ENCODE measurements around the gene MED27.

DNA sequence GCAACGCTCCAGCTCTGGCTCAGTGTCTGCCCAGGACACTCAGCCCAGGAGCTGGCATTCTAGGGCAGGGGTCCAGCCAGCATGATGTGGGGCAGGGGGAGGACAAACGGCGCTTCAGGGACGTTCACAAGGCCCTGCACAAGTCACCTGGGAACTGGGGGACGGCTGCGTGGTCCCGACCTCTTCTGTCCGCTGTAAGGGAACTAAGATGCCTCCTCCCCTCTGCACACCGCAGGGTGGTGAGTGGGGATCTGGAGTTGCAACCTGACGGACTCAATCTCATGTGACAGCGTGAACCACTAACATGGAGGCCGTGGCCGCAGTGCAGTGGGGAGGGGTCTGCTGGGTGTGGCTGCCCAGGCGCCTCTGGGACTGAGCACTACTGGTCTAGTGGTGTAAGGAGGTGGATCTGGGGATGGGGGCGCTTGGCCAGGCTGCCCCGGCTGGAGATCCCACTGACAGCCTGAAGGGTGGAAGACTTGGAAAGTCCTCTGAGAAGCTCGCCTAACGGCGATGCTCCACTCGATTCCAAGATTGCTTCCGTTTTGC is 251.8 kb downstream of the MED27 start:
- TF ChIP-seq EZH2 (IDR thresholded peaks at IDR 0.05; ENCODE audit: borderline replicate concordance, low read depth, low read length, severe bottlenecking): no peak
- TF ChIP-seq, protein P1, sequence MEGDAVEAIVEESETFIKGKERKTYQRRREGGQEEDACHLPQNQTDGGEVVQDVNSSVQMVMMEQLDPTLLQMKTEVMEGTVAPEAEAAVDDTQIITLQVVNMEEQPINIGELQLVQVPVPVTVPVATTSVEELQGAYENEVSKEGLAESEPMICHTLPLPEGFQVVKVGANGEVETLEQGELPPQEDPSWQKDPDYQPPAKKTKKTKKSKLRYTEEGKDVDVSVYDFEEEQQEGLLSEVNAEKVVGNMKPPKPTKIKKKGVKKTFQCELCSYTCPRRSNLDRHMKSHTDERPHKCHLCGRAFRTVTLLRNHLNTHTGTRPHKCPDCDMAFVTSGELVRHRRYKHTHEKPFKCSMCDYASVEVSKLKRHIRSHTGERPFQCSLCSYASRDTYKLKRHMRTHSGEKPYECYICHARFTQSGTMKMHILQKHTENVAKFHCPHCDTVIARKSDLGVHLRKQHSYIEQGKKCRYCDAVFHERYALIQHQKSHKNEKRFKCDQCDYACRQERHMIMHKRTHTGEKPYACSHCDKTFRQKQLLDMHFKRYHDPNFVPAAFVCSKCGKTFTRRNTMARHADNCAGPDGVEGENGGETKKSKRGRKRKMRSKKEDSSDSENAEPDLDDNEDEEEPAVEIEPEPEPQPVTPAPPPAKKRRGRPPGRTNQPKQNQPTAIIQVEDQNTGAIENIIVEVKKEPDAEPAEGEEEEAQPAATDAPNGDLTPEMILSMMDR (IDR thresholded peaks at IDR 0.05; ENCODE audit: borderline replicate concordance, extremely low read depth, low read length, poor library complexity, severe bottlenecking): no peak

Measured in DND-41 (cell line).